ENCODE measurements around the gene NEK10.

NEK10 gene

GRCh38 chr3:27356976-27357375 is 12.2 kb downstream of the NEK10 start:
- H2BK12ac ChIP-seq (ENCODE audit: low read length) = no peak overlapping the region
- no peak overlapping the region for H2BK5ac ChIP-seq (ENCODE audit: low read depth, low read length, poor library complexity)
- no peak overlapping the region for H4K8ac ChIP-seq (ENCODE audit: low read depth, low read length)
- no peaks in the 10 kb centered on the region for H3K79me2 ChIP-seq (ENCODE audit: control insufficient read depth, insufficient read depth, low read length, poor library complexity)
- H3K4me1 ChIP-seq (ENCODE audit: control insufficient read depth in 1 of 2, insufficient read depth in 2 of 2, low read length in 2 of 2) = no peaks in the 10 kb centered on the region
- H2AK5ac ChIP-seq (ENCODE audit: low read length) = no peak overlapping the region
- H3K23ac ChIP-seq (ENCODE audit: low read length) = no peak overlapping the region
- no peak overlapping the region for H3K14ac ChIP-seq (ENCODE audit: low read length)
- no peaks in the 10 kb centered on the region for H3K36me3 ChIP-seq (ENCODE audit: control insufficient read depth in 1 of 2, insufficient read depth in 2 of 2, low read length in 2 of 2)
- DNase-seq = no peak
- no peak overlapping the region for H4K91ac ChIP-seq (ENCODE audit: low read depth, low read length)
- no peak overlapping the region for H2AFZ ChIP-seq (ENCODE audit: insufficient read depth, low read length, poor library complexity)
- H2BK120ac ChIP-seq (ENCODE audit: insufficient read depth, low read length, poor library complexity) = no peak overlapping the region
- no peak overlapping the region for H3K4ac ChIP-seq (ENCODE audit: low read depth, low read length)
- H3K18ac ChIP-seq (ENCODE audit: low read length) = no peak overlapping the region
- H3K4me3 ChIP-seq (ENCODE audit: low read depth, low read length) = no peak overlapping the region
- H3K27me3 ChIP-seq (ENCODE audit: insufficient read depth, low read length) = no peaks in the 10 kb centered on the region
- no peaks in the 10 kb centered on the region for H3K9me3 ChIP-seq (ENCODE audit: insufficient read depth, low read depth, low read length)
- no peak overlapping the region for H4K12ac ChIP-seq (ENCODE audit: low read depth, low read length)
- no peak overlapping the region for H3K4me2 ChIP-seq (ENCODE audit: low read length)
- H3K79me1 ChIP-seq (ENCODE audit: low read length) = no peaks in the 10 kb centered on the region
- H3K27ac ChIP-seq (ENCODE audit: low read depth, low read length) = no peak overlapping the region
- no peak overlapping the region for H3K9ac ChIP-seq (ENCODE audit: low read length)
- no CpG with 5 or more reads among the region's 3 CpGs for WGBS (ENCODE audit: extremely low coverage, insufficient coverage, insufficient read length)

- Histone ChIP-seq H4K12ac (ENCODE audit: low read depth, low read length) (no peak overlapping the region), H2AFZ (ENCODE audit: insufficient read depth, low read length, poor library complexity) (no peak overlapping the region), H3K79me1 (ENCODE audit: low read length) (no peaks in the 10 kb centered on the region), H2AK5ac (ENCODE audit: low read length) (no peak overlapping the region), H2BK120ac (ENCODE audit: insufficient read depth, low read length, poor library complexity) (no peak overlapping the region), H4K8ac (ENCODE audit: low read depth, low read length) (no peak overlapping the region), H3K23ac (ENCODE audit: low read length) (no peak overlapping the region), H3K18ac (ENCODE audit: low read length) (no peak overlapping the region), H3K4me3 (ENCODE audit: low read depth, low read length) (no peak overlapping the region), H3K36me3 (ENCODE audit: control insufficient read depth in 1 of 2, insufficient read depth in 2 of 2, low read length in 2 of 2) (no peaks in the 10 kb centered on the region), H3K9me3 (ENCODE audit: insufficient read depth, low read depth, low read length) (no peaks in the 10 kb centered on the region), H2BK12ac (ENCODE audit: low read length) (no peak overlapping the region), H3K4me1 (ENCODE audit: control insufficient read depth in 1 of 2, insufficient read depth in 2 of 2, low read length in 2 of 2) (no peaks in the 10 kb centered on the region), H3K4ac (ENCODE audit: low read depth, low read length) (no peak overlapping the region), H3K14ac (ENCODE audit: low read length) (no peak overlapping the region), H3K9ac (ENCODE audit: low read length) (no peak overlapping the region), H3K27ac (ENCODE audit: low read depth, low read length) (no peak overlapping the region), H4K91ac (ENCODE audit: low read depth, low read length) (no peak overlapping the region), H2BK5ac (ENCODE audit: low read depth, low read length, poor library complexity) (no peak overlapping the region), H3K27me3 (ENCODE audit: insufficient read depth, low read length) (no peaks in the 10 kb centered on the region), H3K4me2 (ENCODE audit: low read length) (no peak overlapping the region), H3K79me2 (ENCODE audit: control insufficient read depth, insufficient read depth, low read length, poor library complexity) (no peaks in the 10 kb centered on the region)
- DNase-seq = no peak
- no CpG with 5 or more reads among the region's 4 CpGs for WGBS (ENCODE audit: extremely low coverage, insufficient coverage, insufficient read length)
These were observed 14.5 kb downstream of the NEK10 start for GRCh38 chr3:27354588-27355203.

GRCh38 chr3:27354161-27354560 is 15.0 kb downstream of the NEK10 start:
- Histone ChIP-seq H3K27me3 (ENCODE audit: insufficient read depth, low read length) (no peaks in the 10 kb centered on the region), H3K23ac (ENCODE audit: low read length) (no peak overlapping the region), H3K9me3 (ENCODE audit: insufficient read depth, low read depth, low read length) (no peaks in the 10 kb centered on the region), H3K9ac (ENCODE audit: low read length) (no peak overlapping the region), H4K12ac (ENCODE audit: low read depth, low read length) (no peak overlapping the region), H2BK5ac (ENCODE audit: low read depth, low read length, poor library complexity) (no peak overlapping the region), H3K27ac (ENCODE audit: low read depth, low read length) (no peak overlapping the region), H2AFZ (ENCODE audit: insufficient read depth, low read length, poor library complexity) (no peak overlapping the region), H2BK12ac (ENCODE audit: low read length) (no peak overlapping the region), H3K4me1 (ENCODE audit: control insufficient read depth in 1 of 2, insufficient read depth in 2 of 2, low read length in 2 of 2) (no peaks in the 10 kb centered on the region), H3K4me3 (ENCODE audit: low read depth, low read length) (no peak overlapping the region), H3K79me1 (ENCODE audit: low read length) (no peaks in the 10 kb centered on the region), H4K8ac (ENCODE audit: low read depth, low read length) (no peak overlapping the region), H2AK5ac (ENCODE audit: low read length) (no peak overlapping the region), H2BK120ac (ENCODE audit: insufficient read depth, low read length, poor library complexity) (no peak overlapping the region), H3K79me2 (ENCODE audit: control insufficient read depth, insufficient read depth, low read length, poor library complexity) (no peaks in the 10 kb centered on the region), H4K91ac (ENCODE audit: low read depth, low read length) (no peak overlapping the region), H3K18ac (ENCODE audit: low read length) (no peak overlapping the region), H3K4ac (ENCODE audit: low read depth, low read length) (no peak overlapping the region), H3K14ac (ENCODE audit: low read length) (no peak overlapping the region), H3K4me2 (ENCODE audit: low read length) (no peak overlapping the region), H3K36me3 (ENCODE audit: control insufficient read depth in 1 of 2, insufficient read depth in 2 of 2, low read length in 2 of 2) (no peaks in the 10 kb centered on the region)
- WGBS (ENCODE audit: extremely low coverage, insufficient coverage, insufficient read length) = no CpG with 5 or more reads among the region's 5 CpGs
- no peak for DNase-seq

GRCh38 chr3:27353221-27353620 is 16.0 kb downstream of the NEK10 start:
- H4K91ac ChIP-seq (ENCODE audit: low read depth, low read length) = no peak overlapping the region
- H3K4me2 ChIP-seq (ENCODE audit: low read length) = no peak overlapping the region
- no peak overlapping the region for H2BK120ac ChIP-seq (ENCODE audit: insufficient read depth, low read length, poor library complexity)
- no peak overlapping the region for H3K4me3 ChIP-seq (ENCODE audit: low read depth, low read length)
- H3K79me1 ChIP-seq (ENCODE audit: low read length) = no peaks in the 10 kb centered on the region
- no peak overlapping the region for H4K8ac ChIP-seq (ENCODE audit: low read depth, low read length)
- H3K9me3 ChIP-seq (ENCODE audit: insufficient read depth, low read depth, low read length) = no peaks in the 10 kb centered on the region
- H3K36me3 ChIP-seq (ENCODE audit: control insufficient read depth in 1 of 2, insufficient read depth in 2 of 2, low read length in 2 of 2) = no peaks in the 10 kb centered on the region
- H2AFZ ChIP-seq (ENCODE audit: insufficient read depth, low read length, poor library complexity) = no peak overlapping the region
- H2AK5ac ChIP-seq (ENCODE audit: low read length) = no peak overlapping the region
- no peak overlapping the region for H3K4ac ChIP-seq (ENCODE audit: low read depth, low read length)
- H2BK5ac ChIP-seq (ENCODE audit: low read depth, low read length, poor library complexity) = no peak overlapping the region
- no peak overlapping the region for H2BK12ac ChIP-seq (ENCODE audit: low read length)
- H3K14ac ChIP-seq (ENCODE audit: low read length) = no peak overlapping the region
- no peaks in the 10 kb centered on the region for H3K4me1 ChIP-seq (ENCODE audit: control insufficient read depth in 1 of 2, insufficient read depth in 2 of 2, low read length in 2 of 2)
- no peak overlapping the region for H3K18ac ChIP-seq (ENCODE audit: low read length)
- H4K12ac ChIP-seq (ENCODE audit: low read depth, low read length) = no peak overlapping the region
- no CpG with 5 or more reads among the region's 1 CpG for WGBS (ENCODE audit: extremely low coverage, insufficient coverage, insufficient read length)
- no peak overlapping the region for H3K9ac ChIP-seq (ENCODE audit: low read length)
- no peak overlapping the region for H3K23ac ChIP-seq (ENCODE audit: low read length)
- no peak overlapping the region for H3K27ac ChIP-seq (ENCODE audit: low read depth, low read length)
- no peak for DNase-seq
- H3K79me2 ChIP-seq (ENCODE audit: control insufficient read depth, insufficient read depth, low read length, poor library complexity) = no peaks in the 10 kb centered on the region
- H3K27me3 ChIP-seq (ENCODE audit: insufficient read depth, low read length) = no peaks in the 10 kb centered on the region
